Activated CD8-positive, alpha-beta T cell treated with anti-CD3 and anti-CD28 coated beads for 36 hours (primary cell): ENCODE results near the gene LUZP2. TPM values are rescaled to one million over a fixed set of nuclear protein-coding genes. Genes with fewer than 3 reads are reported as not detected.

Experiments used
- ATAC-seq: fragments of 200-7000 bp; cut with Tn5 transposase; one replicate; pipeline ENCODE4 v1.10.0; 2021; ENCODE audit warnings: mild to moderate bottlenecking, moderate library complexity
- CTCF ChIA-PET: fragments of 350-600 bp; sonication (Branson Sonifier 250); formaldehyde crosslinking; loops from one replicate; lab custom pipeline; 2021; ENCODE audit warnings: antibody characterized with exemption; lab: Charles Lee
- POLR2A ChIA-PET: fragments of 350-600 bp; sonication (Branson Sonifier 250); formaldehyde crosslinking; loops from one replicate; lab custom pipeline; 2021; ENCODE audit warnings: antibody characterized with exemption; lab: Charles Lee
- DNase-seq: peaks from one replicate; pipeline ENCODE4 v3.0.0-alpha.2; 2020
- H3K27ac Mint-ChIP-seq: one replicate; pipeline ENCODE4 v1.8.0; 2021; ENCODE audit warnings: mild to moderate bottlenecking, mixed read lengths
- H3K27me3 Mint-ChIP-seq: one replicate; pipeline ENCODE4 v1.8.0; 2021; ENCODE audit warnings: mixed read lengths
- H3K36me3 Mint-ChIP-seq: one replicate; pipeline ENCODE4 v1.8.0; 2021; ENCODE audit warnings: low read depth, mixed read lengths
- H3K4me1 Mint-ChIP-seq: one replicate; pipeline ENCODE4 v1.8.0; 2021; ENCODE audit warnings: low read depth, mixed read lengths
- H3K4me3 Mint-ChIP-seq: one replicate; pipeline ENCODE4 v1.8.0; 2021; ENCODE audit warnings: mild to moderate bottlenecking, moderate library complexity, mixed read lengths
- H3K9me3 Mint-ChIP-seq: one replicate; pipeline ENCODE4 v1.8.0; 2021; ENCODE audit warnings: mixed read lengths
- CTCF ChIP-seq: fragments of 200-600 bp; IDR thresholded peaks from one replicate; pipeline ENCODE4 v1.8.0; 2022; ENCODE audit warnings: antibody characterized with exemption, mild to moderate bottlenecking
- intact Hi-C: fragments of 100-400 bp; cut with micrococcal nuclease; formaldehyde crosslinking; loops from one replicate; pipeline ENCODE4 v1.10.0; 2022
- total RNA-seq, 2 experiments: library from RNA; stranded (reverse); gene quantifications; one replicate each; pipeline ENCODE4 v1.2.3, GENCODE V29; 2021

The LUZP2 gene
- total RNA-seq, 2 experiments from 2014 or later, result not detected

- no peaks in the 10 kb centered on the region for H3K27me3 Mint-ChIP-seq
- intact Hi-C loops, result no loop called here
- peaks cover 7% of the 10 kb centered on the region for H3K9me3 Mint-ChIP-seq
- no peak overlapping the region for H3K27ac Mint-ChIP-seq
- ChIA-PET POLR2A (no interaction called here), CTCF (no interaction called here)
- TF ChIP-seq CTCF, result no peak
- no peak for ATAC-seq
- DNase-seq, result no peak
- no peaks in the 10 kb centered on the region for H3K4me1 Mint-ChIP-seq
- H3K36me3 Mint-ChIP-seq, result no peaks in the 10 kb centered on the region
- H3K4me3 Mint-ChIP-seq, result no peak overlapping the region
Measured at GRCh38 chr11:24842308-24842707, 345.5 kb downstream of the LUZP2 start.

- no peak for TF ChIP-seq CTCF
- no peak overlapping the region for H3K27ac Mint-ChIP-seq
- CTCF ChIA-PET, result no interaction called here
- peaks cover 8% of the 10 kb centered on the region for H3K9me3 Mint-ChIP-seq
- H3K27me3 Mint-ChIP-seq, result no peaks in the 10 kb centered on the region
- no peak for DNase-seq
- POLR2A ChIA-PET, result no interaction called here
- intact Hi-C loops, result no loop called here
- ATAC-seq, result no peak
- H3K4me3 Mint-ChIP-seq, result no peak overlapping the region
- no peaks in the 10 kb centered on the region for H3K36me3 Mint-ChIP-seq
- no peaks in the 10 kb centered on the region for H3K4me1 Mint-ChIP-seq
Measured at GRCh38 chr11:24844406-24844805, 347.6 kb downstream of the LUZP2 start.

DNA sequence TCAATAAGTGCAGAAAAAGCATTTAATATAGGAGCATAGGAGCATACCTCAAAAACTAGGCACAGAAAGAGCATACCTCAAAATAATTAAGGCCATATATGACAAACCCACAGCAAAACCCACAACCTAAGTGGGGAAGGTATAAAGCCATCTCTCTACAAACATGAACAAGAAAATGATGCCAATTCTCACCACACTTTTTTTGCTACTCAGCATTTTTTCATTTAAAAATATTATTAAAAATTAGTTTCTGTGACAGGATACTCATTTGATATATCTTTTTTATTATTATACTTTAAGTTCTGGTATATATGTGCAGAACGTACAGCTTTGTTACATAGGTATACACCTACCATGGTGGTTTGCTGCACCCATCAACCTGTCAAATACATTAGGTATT, 352.0 kb downstream of the LUZP2 start:
- peaks cover 10% of the 10 kb centered on the region for H3K9me3 Mint-ChIP-seq
- H3K27ac Mint-ChIP-seq, result no peak overlapping the region
- intact Hi-C loops, result no loop called here
- no peak overlapping the region for H3K4me3 Mint-ChIP-seq
- ATAC-seq (no peak), DNase-seq (no peak)
- TF ChIP-seq CTCF, result no peak
- ChIA-PET POLR2A (no interaction called here), CTCF (no interaction called here)
- H3K4me1 Mint-ChIP-seq, result no peaks in the 10 kb centered on the region
- H3K27me3 Mint-ChIP-seq, result no peaks in the 10 kb centered on the region
- no peaks in the 10 kb centered on the region for H3K36me3 Mint-ChIP-seq

- TF ChIP-seq CTCF, result no peak
- ChIA-PET POLR2A (no interaction called here), CTCF (no interaction called here)
- Mint-ChIP-seq H3K27ac (no peak overlapping the region), H3K27me3 (no peaks in the 10 kb centered on the region), H3K9me3 (peaks cover 10% of the 10 kb centered on the region), H3K4me3 (no peak overlapping the region), H3K4me1 (no peaks in the 10 kb centered on the region), H3K36me3 (no peaks in the 10 kb centered on the region)
- intact Hi-C loops, result no loop called here
- DNase-seq (no peak), ATAC-seq (no peak)
Measured at GRCh38 chr11:24855951-24856350, 359.1 kb downstream of the LUZP2 start.

DNA sequence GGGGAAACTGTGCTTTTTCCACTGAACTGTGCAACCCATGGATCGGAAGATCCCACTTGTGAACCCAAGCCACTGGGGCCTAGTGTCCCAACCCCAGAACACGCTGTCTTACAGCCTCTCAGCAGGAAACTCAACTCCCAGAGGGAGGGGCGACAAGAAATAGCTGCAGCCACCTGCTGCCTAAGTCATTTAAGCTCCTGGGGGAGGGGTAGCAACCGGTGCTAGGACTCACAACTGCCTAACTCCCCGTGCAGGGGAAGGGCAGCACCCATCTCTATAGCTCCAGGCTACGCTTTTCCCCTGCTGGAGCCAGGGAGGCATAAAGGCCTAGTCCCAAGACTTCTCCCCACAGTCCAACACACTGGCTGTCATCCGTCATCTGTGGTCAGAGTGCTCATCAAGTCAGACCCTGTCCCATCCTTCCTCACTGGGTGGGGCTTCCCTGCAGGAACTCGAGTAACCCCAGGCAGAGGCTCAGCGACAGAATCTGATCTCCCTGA, 363.0 kb downstream of the LUZP2 start:
- Mint-ChIP-seq H3K36me3 (no peaks in the 10 kb centered on the region), H3K4me1 (no peaks in the 10 kb centered on the region), H3K9me3 (peaks cover 10% of the 10 kb centered on the region), H3K27ac (no peak overlapping the region), H3K27me3 (no peaks in the 10 kb centered on the region), H3K4me3 (no peak overlapping the region)
- DNase-seq (no peak), ATAC-seq (no peak)
- no peak for TF ChIP-seq CTCF
- ChIA-PET CTCF (no interaction called here), POLR2A (no interaction called here)
- intact Hi-C loops, result no loop called here
